Adipocyte (in vitro differentiated cells): ENCODE measurements around the gene ANO4.
"Not testable (repeated sequence)": the region's sequence is repeated elsewhere in the genome, so short reads cannot be mapped to it uniquely, and the experiment has no call there.

Experiments
- DNase-seq: peaks from one replicate; pipeline ENCODE4 v3.0.0-alpha.2; 2015; ENCODE audit warnings: low read depth
- H3K27me3 ChIP-seq: replicated peaks from 2 replicates; pipeline ENCODE4 v1.7.0; 2013; ENCODE audit warnings: mild to moderate bottlenecking, low read length, moderate library complexity; ENCODE audit not compliant: control insufficient read depth, insufficient read depth
- H3K36me3 ChIP-seq: 2 replicates; pipeline ENCODE4 v1.7.0; 2013; ENCODE audit warnings: low read length, mild to moderate bottlenecking, moderate library complexity; ENCODE audit not compliant: control insufficient read depth, insufficient read depth, severe bottlenecking
- H3K4me1 ChIP-seq: 2 replicates; pipeline ENCODE4 v1.7.0; 2013; ENCODE audit warnings: mild to moderate bottlenecking, low read length, moderate library complexity; ENCODE audit not compliant: control insufficient read depth, insufficient read depth
- H3K4me3 ChIP-seq: 2 replicates; pipeline ENCODE4 v1.7.0; 2013; ENCODE audit warnings: mild to moderate bottlenecking, low read length, moderate library complexity
- H3K9ac ChIP-seq: 2 replicates; pipeline ENCODE4 v1.7.0; 2013; ENCODE audit warnings: mild to moderate bottlenecking, low read length, moderate library complexity
- H3K9me3 ChIP-seq: 2 replicates; pipeline ENCODE4 v1.7.0; 2013; ENCODE audit warnings: mild to moderate bottlenecking, low read length, moderate library complexity; ENCODE audit not compliant: control insufficient read depth

The ANO4 gene

GRCh38 chr12:101045486-101046464 is 251.2 kb downstream of the ANO4 start:
- H3K9me3 ChIP-seq = no peaks in the 10 kb centered on the region
- no peak for DNase-seq
- no peaks in the 10 kb centered on the region for H3K27me3 ChIP-seq
- no peak overlapping the region for H3K4me3 ChIP-seq
- H3K4me1 ChIP-seq = peaks cover 31% of the 10 kb centered on the region
- peak overlapping the region; percentile 46 for H3K9ac ChIP-seq
- H3K36me3 ChIP-seq = no peaks in the 10 kb centered on the region

- H3K36me3 ChIP-seq = no peaks in the 10 kb centered on the region
- H3K4me3 ChIP-seq = no peak overlapping the region
- no peaks in the 10 kb centered on the region for H3K9me3 ChIP-seq
- no peak for DNase-seq
- H3K27me3 ChIP-seq = no peaks in the 10 kb centered on the region
- H3K9ac ChIP-seq = no peak overlapping the region
- H3K4me1 ChIP-seq = peaks cover 40% of the 10 kb centered on the region
Observed at GRCh38 chr12:101047652-101048051, 253.1 kb downstream of the ANO4 start.

- Histone ChIP-seq H3K4me3 (no peak overlapping the region), H3K27me3 (no peaks in the 10 kb centered on the region), H3K4me1 (peaks cover 29% of the 10 kb centered on the region), H3K9ac (no peak overlapping the region), H3K36me3 (no peaks in the 10 kb centered on the region), H3K9me3 (no peaks in the 10 kb centered on the region)
- DNase-seq = no peak
Observed at GRCh38 chr12:101050631-101051030, 256.1 kb downstream of the ANO4 start.

- H3K9ac ChIP-seq = peak overlapping the region; percentile 61
- H3K27me3 ChIP-seq = no peaks in the 10 kb centered on the region
- H3K4me1 ChIP-seq = peaks cover 26% of the 10 kb centered on the region
- no peak for DNase-seq
- H3K36me3 ChIP-seq = no peaks in the 10 kb centered on the region
- H3K4me3 ChIP-seq = no peak overlapping the region
- H3K9me3 ChIP-seq = no peaks in the 10 kb centered on the region
Observed at GRCh38 chr12:101051151-101051550, 256.6 kb downstream of the ANO4 start.

- peak overlapping the region; percentile 15 for H3K4me3 ChIP-seq
- H3K9me3 ChIP-seq = no peaks in the 10 kb centered on the region
- H3K36me3 ChIP-seq = no peaks in the 10 kb centered on the region
- H3K4me1 ChIP-seq = peaks cover 26% of the 10 kb centered on the region
- H3K9ac ChIP-seq = peak overlapping the region; percentile 61
- no peaks in the 10 kb centered on the region for H3K27me3 ChIP-seq
- peak; percentile 91 for DNase-seq
Observed at GRCh38 chr12:101051901-101052550, 257.4 kb downstream of the ANO4 start.

GRCh38 chr12:101053203-101053602 is 258.6 kb downstream of the ANO4 start:
- no peak overlapping the region for H3K9ac ChIP-seq
- no peaks in the 10 kb centered on the region for H3K9me3 ChIP-seq
- H3K4me3 ChIP-seq = no peak overlapping the region
- no peaks in the 10 kb centered on the region for H3K27me3 ChIP-seq
- peaks cover 26% of the 10 kb centered on the region for H3K4me1 ChIP-seq
- H3K36me3 ChIP-seq = no peaks in the 10 kb centered on the region
- DNase-seq = no peak

- no peak overlapping the region for H3K9ac ChIP-seq
Observed at GRCh38 chr12:101055940-101056339, 261.4 kb downstream of the ANO4 start.

GRCh38 chr12:101062508-101062907 is 267.9 kb downstream of the ANO4 start:
- not testable (repeated sequence) for H3K4me3 ChIP-seq, H3K36me3 ChIP-seq, DNase-seq, H3K4me1 ChIP-seq, H3K27me3 ChIP-seq, H3K9me3 ChIP-seq, H3K9ac ChIP-seq

More at GRCh38 chr12:101055940-101056339, 261.4 kb downstream of the ANO4 start:
- H3K4me3 ChIP-seq = no peak overlapping the region
- no peaks in the 10 kb centered on the region for H3K27me3 ChIP-seq
- DNase-seq = no peak
- no peaks in the 10 kb centered on the region for H3K9me3 ChIP-seq
- H3K36me3 ChIP-seq = no peaks in the 10 kb centered on the region
- peaks cover 21% of the 10 kb centered on the region for H3K4me1 ChIP-seq

GRCh38 chr12:101064721-101065120 is 270.1 kb downstream of the ANO4 start:
- no peaks in the 10 kb centered on the region for H3K36me3 ChIP-seq
- no peak overlapping the region for H3K4me3 ChIP-seq
- no peaks in the 10 kb centered on the region for H3K27me3 ChIP-seq
- DNase-seq = no peak
- no peaks in the 10 kb centered on the region for H3K9me3 ChIP-seq
- no peak overlapping the region for H3K9ac ChIP-seq
- H3K4me1 ChIP-seq = no peaks in the 10 kb centered on the region

- DNase-seq = no peak
- Histone ChIP-seq H3K9ac (no peak overlapping the region), H3K36me3 (no peaks in the 10 kb centered on the region), H3K27me3 (no peaks in the 10 kb centered on the region), H3K4me1 (no peaks in the 10 kb centered on the region), H3K9me3 (no peaks in the 10 kb centered on the region), H3K4me3 (no peak overlapping the region)
Observed at GRCh38 chr12:101066489-101066888, 271.9 kb downstream of the ANO4 start.

- H3K4me1 ChIP-seq = no peaks in the 10 kb centered on the region
- no peak for DNase-seq
- H3K9ac ChIP-seq = no peak overlapping the region
- no peaks in the 10 kb centered on the region for H3K27me3 ChIP-seq
- H3K36me3 ChIP-seq = no peaks in the 10 kb centered on the region
- no peak overlapping the region for H3K4me3 ChIP-seq
- H3K9me3 ChIP-seq = peaks cover 4% of the 10 kb centered on the region
Observed at GRCh38 chr12:101068402-101068801, 273.8 kb downstream of the ANO4 start.
